ENCODE measurements around the gene BRD9. TPM values are rescaled to one million over a fixed set of nuclear protein-coding genes. Genes with fewer than 3 reads are reported as not detected.
"Not testable (repeated sequence)": the region's sequence is repeated elsewhere in the genome, so short reads cannot be mapped to it uniquely, and the experiment has no call there.

Gene BRD9
- total and polyA plus RNA-seq, 2 experiments from 2014 or later: 18.2 to 30.6 TPM

GRCh38 chr5:855771-856530 is 36.6 kb downstream of the BRD9 start:
- no peaks in the 10 kb centered on the region for H4K20me1 ChIP-seq (ENCODE audit: insufficient read depth)
- H3K4me3 ChIP-seq: no peak overlapping the region
- H3K9me2 ChIP-seq (ENCODE audit: insufficient read depth): no peaks in the 10 kb centered on the region
- no peak overlapping the region for H3K9ac ChIP-seq
- no peak overlapping the region for H3K4me2 ChIP-seq (ENCODE audit: unreplicated experiment)
- peak; percentile 21 for DNase-seq
- H3K9me3 ChIP-seq (ENCODE audit: low read depth): no peaks in the 10 kb centered on the region
- in situ Hi-C loops (cut with MboI): no loop called here
- H3K36me3 ChIP-seq (ENCODE audit: low read depth): no peaks in the 10 kb centered on the region
- TF ChIP-seq EZH2phosphoT487 (IDR thresholded peaks at IDR 0.05; ENCODE audit: insufficient read depth, low read depth): no peak
- no peak for TF ChIP-seq EZH2 (IDR thresholded peaks at IDR 0.05; ENCODE audit: insufficient read depth, poor library complexity, severe bottlenecking)
- no peaks in the 10 kb centered on the region for H3K4me1 ChIP-seq (ENCODE audit: insufficient read depth)
- H3F3A ChIP-seq (ENCODE audit: insufficient read depth): no peaks in the 10 kb centered on the region
- peaks cover 4% of the 10 kb centered on the region; the same call in 1 of the 2 replicates for H3K27me3 ChIP-seq (replicated peaks; ENCODE audit: insufficient read depth)
- WGBS, 2 experiments (ENCODE audit: low coverage in 1 of 2, low lambda C conversion rate in 2 of 2, missing lambda C conversion rate in 2 of 2): 66 to 68% methylated on average over 13 to 21 of the region's 21 CpGs
- H3K79me2 ChIP-seq (ENCODE audit: insufficient read depth): no peaks in the 10 kb centered on the region
- H2AFZ ChIP-seq: no peak overlapping the region
- H3K27ac ChIP-seq: no peak overlapping the region

GRCh38 chr5:854966-855743 is 37.4 kb downstream of the BRD9 start:
- in situ Hi-C loops (cut with MboI): no loop called here
- no peak overlapping the region for H3K4me2 ChIP-seq (ENCODE audit: unreplicated experiment)
- H3K79me2 ChIP-seq (ENCODE audit: insufficient read depth): no peaks in the 10 kb centered on the region
- WGBS, 2 experiments (ENCODE audit: low coverage in 1 of 2, low lambda C conversion rate in 2 of 2, missing lambda C conversion rate in 2 of 2): 83 to 91% methylated on average over 16 to 32 of the region's 32 CpGs
- H3K27ac ChIP-seq: no peak overlapping the region
- no peak for DNase-seq
- no peak for TF ChIP-seq EZH2 (IDR thresholded peaks at IDR 0.05; ENCODE audit: insufficient read depth, poor library complexity, severe bottlenecking)
- no peak for TF ChIP-seq EZH2phosphoT487 (IDR thresholded peaks at IDR 0.05; ENCODE audit: insufficient read depth, low read depth)
- H3K36me3 ChIP-seq (ENCODE audit: low read depth): no peaks in the 10 kb centered on the region
- H3K9me2 ChIP-seq (ENCODE audit: insufficient read depth): no peaks in the 10 kb centered on the region
- H3K27me3 ChIP-seq (replicated peaks; ENCODE audit: insufficient read depth): peaks cover 4% of the 10 kb centered on the region; the same call in 1 of the 2 replicates
- H3K9me3 ChIP-seq (ENCODE audit: low read depth): no peaks in the 10 kb centered on the region
- H3K9ac ChIP-seq: no peak overlapping the region
- no peak overlapping the region for H3K4me3 ChIP-seq
- no peaks in the 10 kb centered on the region for H3F3A ChIP-seq (ENCODE audit: insufficient read depth)
- H4K20me1 ChIP-seq (ENCODE audit: insufficient read depth): no peaks in the 10 kb centered on the region
- H3K4me1 ChIP-seq (ENCODE audit: insufficient read depth): no peaks in the 10 kb centered on the region
- no peak overlapping the region for H2AFZ ChIP-seq

GRCh38 chr5:854217-854616 is 38.4 kb downstream of the BRD9 start:
- H4K20me1 ChIP-seq (ENCODE audit: insufficient read depth): no peaks in the 10 kb centered on the region
- no peak overlapping the region for H3K4me3 ChIP-seq
- 70 to 74% methylated on average over 10 to 13 of the region's 13 CpGs for WGBS, 2 experiments (ENCODE audit: low coverage in 1 of 2, low lambda C conversion rate in 2 of 2, missing lambda C conversion rate in 2 of 2)
- no peaks in the 10 kb centered on the region for H3K4me1 ChIP-seq (ENCODE audit: insufficient read depth)
- H3K27ac ChIP-seq: no peak overlapping the region
- H3K9me2 ChIP-seq (ENCODE audit: insufficient read depth): no peaks in the 10 kb centered on the region
- peaks cover 4% of the 10 kb centered on the region; the same call in 1 of the 2 replicates for H3K27me3 ChIP-seq (replicated peaks; ENCODE audit: insufficient read depth)
- H3K9me3 ChIP-seq (ENCODE audit: low read depth): no peaks in the 10 kb centered on the region
- no peaks in the 10 kb centered on the region for H3F3A ChIP-seq (ENCODE audit: insufficient read depth)
- H3K4me2 ChIP-seq (ENCODE audit: unreplicated experiment): no peak overlapping the region
- no peaks in the 10 kb centered on the region for H3K36me3 ChIP-seq (ENCODE audit: low read depth)
- in situ Hi-C loops (cut with MboI): no loop called here
- H3K79me2 ChIP-seq (ENCODE audit: insufficient read depth): no peaks in the 10 kb centered on the region
- H3K9ac ChIP-seq: no peak overlapping the region
- DNase-seq: no peak
- no peak overlapping the region for H2AFZ ChIP-seq
- TF ChIP-seq EZH2 (IDR thresholded peaks at IDR 0.05; ENCODE audit: insufficient read depth, poor library complexity, severe bottlenecking): no peak
- TF ChIP-seq EZH2phosphoT487 (IDR thresholded peaks at IDR 0.05; ENCODE audit: insufficient read depth, low read depth): no peak

GRCh38 chr5:853416-854090 is 39.0 kb downstream of the BRD9 start:
- in situ Hi-C loops (cut with MboI); H3K27me3 ChIP-seq (replicated peaks; ENCODE audit: insufficient read depth); H2AFZ ChIP-seq: not testable (repeated sequence)

More at GRCh38 chr5:853416-854090, 39.0 kb downstream of the BRD9 start:
- 64 to 84% methylated on average over 7 to 18 of the region's 18 CpGs for WGBS, 2 experiments (ENCODE audit: low coverage in 1 of 2, low lambda C conversion rate in 2 of 2, missing lambda C conversion rate in 2 of 2)
- not testable (repeated sequence) for H3K4me2 ChIP-seq (ENCODE audit: unreplicated experiment); H3K9me3 ChIP-seq (ENCODE audit: low read depth); H4K20me1 ChIP-seq (ENCODE audit: insufficient read depth); H3K9me2 ChIP-seq (ENCODE audit: insufficient read depth); H3F3A ChIP-seq (ENCODE audit: insufficient read depth); H3K79me2 ChIP-seq (ENCODE audit: insufficient read depth); H3K4me3 ChIP-seq; H3K27ac ChIP-seq; H3K36me3 ChIP-seq (ENCODE audit: low read depth); H3K9ac ChIP-seq; DNase-seq; H3K4me1 ChIP-seq (ENCODE audit: insufficient read depth)
